Sciatic nerve (tissue), 2 donors: ENCODE results near the gene GNAZ. TPM values are rescaled to one million over a fixed set of nuclear protein-coding genes. Genes with fewer than 3 reads are reported as not detected.

ENCODE experiments used
- ATAC-seq: fragments of 200-7000 bp; cut with Tn5 transposase; one replicate; pipeline ENCODE4 v1.9.1; 2020; ENCODE audit warnings: mild to moderate bottlenecking, moderate library complexity
- DNase-seq: peaks from one replicate; pipeline ENCODE4 v3.0.0-alpha.2; 2020; ENCODE audit warnings: low spot score
- intact Hi-C: fragments of 100-400 bp; cut with DNase I; formaldehyde crosslinking; loops from one replicate; pipeline ENCODE4 v1.14.2; 2022
- total RNA-seq: library from RNA; stranded (reverse); fragmentation: NEBNext Ultra II Directional; extraction: Animal tissue kit (Norgen Biotek cat#: 25700); gene quantifications from one replicate; pipeline ENCODE4 v1.2.1, GENCODE V29; 2021
- donor health status: DM: no; HTN: no; CAD: no.
- donor health status: DM: no; HTN: no; CAD: no.

The GNAZ gene
- total RNA-seq, 1 donor from 2014 or later, result 22.8 TPM

DNA sequence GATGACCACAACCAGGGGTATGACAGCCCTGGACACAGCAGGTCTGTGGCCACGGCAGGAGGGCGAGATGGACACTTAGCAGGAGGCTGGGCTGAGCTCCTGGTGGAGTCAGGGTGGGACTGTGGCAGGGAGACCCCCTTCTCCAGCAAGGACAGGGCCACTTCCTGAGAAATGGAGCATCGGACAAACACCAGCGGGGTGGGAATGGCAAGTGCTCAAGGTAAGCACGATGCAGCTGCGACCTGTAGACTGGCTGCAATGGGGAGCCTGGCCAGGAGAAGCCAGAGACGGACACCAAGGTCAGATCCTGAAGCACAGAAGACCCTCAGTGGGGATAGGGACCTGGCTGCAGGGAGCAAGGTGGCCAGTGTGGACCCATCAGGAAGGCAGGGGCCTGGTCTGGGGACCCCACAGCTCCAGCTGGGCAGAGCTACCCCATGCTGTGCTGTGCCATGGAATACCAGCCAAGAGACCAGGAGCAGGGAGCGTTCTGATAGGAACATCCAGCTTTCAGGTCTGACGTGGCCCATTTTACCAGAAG, 42.2 kb downstream of the GNAZ start:
- intact Hi-C loops, result no loop called here
- ATAC-seq (no peak), DNase-seq (no peak)

DNA sequence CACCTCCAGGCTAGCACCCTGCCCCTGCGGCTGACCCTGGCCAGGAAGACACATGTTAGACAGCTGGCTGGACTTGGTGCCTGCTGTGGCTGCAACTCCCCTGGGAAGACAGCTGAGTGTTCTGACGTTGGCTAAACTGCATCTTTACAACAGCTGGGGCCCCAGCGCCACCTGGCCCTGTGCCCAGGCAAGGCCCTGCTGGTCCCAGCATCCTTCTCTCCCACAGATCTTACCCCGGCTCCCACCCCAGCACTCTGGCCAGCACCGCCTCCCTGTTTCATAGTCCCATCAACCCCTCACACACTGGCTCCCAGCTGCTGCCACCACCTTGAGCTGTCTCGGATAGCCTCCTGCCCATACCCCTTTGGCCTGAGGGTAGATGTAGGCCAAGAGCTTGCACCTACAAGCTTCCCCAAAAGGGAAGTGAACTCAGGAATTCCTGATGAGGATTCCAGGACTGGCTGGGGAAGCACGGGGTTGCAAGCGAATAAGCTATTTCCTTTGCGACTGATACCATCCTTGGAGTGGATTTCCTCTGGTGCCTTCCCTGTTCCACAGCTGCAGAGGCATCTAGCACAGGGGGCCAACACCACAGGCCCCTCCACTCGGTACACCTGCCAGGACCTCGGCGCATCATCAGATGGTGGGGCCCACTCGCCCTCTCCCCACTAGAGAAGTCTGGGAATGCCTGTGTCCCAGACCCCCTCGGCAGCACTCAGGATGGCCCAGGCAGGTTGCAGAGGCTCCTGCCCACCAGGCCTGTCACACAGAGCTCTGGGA, 42.9 kb downstream of the GNAZ start:
- intact Hi-C loops, result no loop called here
- DNase-seq (peak; percentile 70), ATAC-seq (peak; percentile 34)

GRCh38 chr22:23113847-23114720, 43.8 kb downstream of the GNAZ start:
- peak; percentile 58 for ATAC-seq
- intact Hi-C loops, result no loop called here

GRCh38 chr22:23114721-23115020, 44.4 kb downstream of the GNAZ start:
- no peak for ATAC-seq
- DNase-seq, result no peak
- intact Hi-C loops, result no loop called here

More at GRCh38 chr22:23113847-23114720, 43.8 kb downstream of the GNAZ start:
- no peak for DNase-seq

DNA sequence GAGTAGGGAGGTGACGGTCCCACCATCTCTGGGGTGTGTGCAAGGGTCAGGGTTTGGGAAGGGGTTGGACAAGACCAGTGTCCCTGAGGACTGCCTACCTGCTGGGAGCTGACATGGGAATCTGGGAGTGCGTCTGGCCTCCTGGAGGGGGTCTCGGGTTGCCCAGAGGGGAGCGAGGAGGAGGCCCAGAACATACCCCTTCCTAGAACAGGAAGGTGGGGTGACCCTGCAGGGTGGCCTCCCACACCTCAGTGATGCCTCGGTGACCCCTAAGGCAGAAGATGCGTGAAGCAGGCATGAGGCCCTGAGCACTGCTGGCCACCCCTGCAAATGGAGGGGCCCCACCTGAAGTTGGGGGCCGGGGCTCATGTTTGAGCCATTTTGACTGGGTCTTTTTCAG, 45.0 kb downstream of the GNAZ start:
- no peak for ATAC-seq

GRCh38 chr22:23115825-23116494, 45.6 kb downstream of the GNAZ start:
- ATAC-seq (no peak), DNase-seq (no peak)
- intact Hi-C loops, result no loop called here

More for the DNA sequence above, 45.0 kb downstream of the GNAZ start:
- intact Hi-C loops, result no loop called here
- no peak for DNase-seq

DNA sequence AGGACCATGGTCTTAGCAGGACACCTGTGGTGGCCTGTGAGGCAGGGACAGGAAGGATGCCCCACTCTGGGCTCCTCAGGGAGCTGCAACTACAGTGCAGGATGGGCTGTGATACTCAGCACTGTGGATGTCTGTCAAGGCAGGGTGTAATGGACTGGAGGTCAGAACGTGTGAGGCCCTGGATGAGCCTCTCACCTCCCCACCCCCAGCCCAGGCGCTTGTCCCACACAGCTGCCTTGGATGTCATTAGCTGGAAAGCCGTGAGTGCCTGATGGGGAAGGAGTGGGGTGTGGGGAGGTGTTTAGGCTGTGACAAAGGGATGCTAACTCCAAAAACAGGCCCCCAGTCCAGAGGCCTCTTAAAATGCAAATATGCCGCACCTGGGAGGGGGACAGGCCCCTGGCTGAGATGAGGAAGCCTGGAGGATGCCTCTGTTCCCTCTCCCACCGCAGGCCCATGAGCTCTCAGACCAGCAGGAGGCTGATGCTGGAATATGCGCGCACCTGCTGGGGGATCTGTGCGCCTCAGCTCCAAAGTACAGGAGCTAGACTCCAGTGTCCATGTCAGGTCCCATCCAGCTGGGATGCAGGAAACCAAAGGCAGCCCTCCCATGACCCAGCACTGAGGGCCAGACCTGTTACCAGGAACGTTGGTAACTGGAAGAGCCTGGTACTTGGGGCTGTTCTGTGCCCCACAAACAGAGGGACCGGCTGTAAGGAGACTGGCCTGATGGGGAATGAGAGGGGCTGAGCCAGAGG, 46.4 kb downstream of the GNAZ start:
- intact Hi-C loops, result no loop called here
- DNase-seq (no peak), ATAC-seq (no peak)

DNA sequence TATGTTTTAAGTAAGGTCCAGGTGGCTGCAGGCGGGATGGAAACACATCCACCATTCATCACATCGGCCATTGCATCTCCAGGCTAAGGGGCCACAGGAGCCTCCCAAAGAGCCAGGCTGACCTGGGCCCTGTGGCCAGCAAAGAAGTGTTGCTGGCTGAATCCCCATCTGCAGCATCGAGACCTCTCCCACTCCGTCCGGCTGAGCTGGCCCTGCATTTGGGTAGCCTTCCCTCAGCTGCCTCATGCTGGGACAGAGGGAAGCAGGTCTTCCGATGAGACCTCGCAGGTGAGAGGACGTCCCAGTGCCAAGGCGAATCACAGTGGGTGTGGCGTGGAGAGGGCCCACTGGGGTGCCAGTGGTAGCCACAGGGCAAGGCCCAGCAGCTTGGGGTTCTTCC, 47.0 kb downstream of the GNAZ start:
- ATAC-seq (no peak), DNase-seq (no peak)
- intact Hi-C loops, result no loop called here

GRCh38 chr22:23117891-23118646, 47.8 kb downstream of the GNAZ start:
- intact Hi-C loops, result no loop called here
- no peak for ATAC-seq
- no peak for DNase-seq

- no peak for ATAC-seq
- intact Hi-C loops, result no loop called here
- no peak for DNase-seq
Measured at GRCh38 chr22:23118647-23119493, 48.6 kb downstream of the GNAZ start.

DNA sequence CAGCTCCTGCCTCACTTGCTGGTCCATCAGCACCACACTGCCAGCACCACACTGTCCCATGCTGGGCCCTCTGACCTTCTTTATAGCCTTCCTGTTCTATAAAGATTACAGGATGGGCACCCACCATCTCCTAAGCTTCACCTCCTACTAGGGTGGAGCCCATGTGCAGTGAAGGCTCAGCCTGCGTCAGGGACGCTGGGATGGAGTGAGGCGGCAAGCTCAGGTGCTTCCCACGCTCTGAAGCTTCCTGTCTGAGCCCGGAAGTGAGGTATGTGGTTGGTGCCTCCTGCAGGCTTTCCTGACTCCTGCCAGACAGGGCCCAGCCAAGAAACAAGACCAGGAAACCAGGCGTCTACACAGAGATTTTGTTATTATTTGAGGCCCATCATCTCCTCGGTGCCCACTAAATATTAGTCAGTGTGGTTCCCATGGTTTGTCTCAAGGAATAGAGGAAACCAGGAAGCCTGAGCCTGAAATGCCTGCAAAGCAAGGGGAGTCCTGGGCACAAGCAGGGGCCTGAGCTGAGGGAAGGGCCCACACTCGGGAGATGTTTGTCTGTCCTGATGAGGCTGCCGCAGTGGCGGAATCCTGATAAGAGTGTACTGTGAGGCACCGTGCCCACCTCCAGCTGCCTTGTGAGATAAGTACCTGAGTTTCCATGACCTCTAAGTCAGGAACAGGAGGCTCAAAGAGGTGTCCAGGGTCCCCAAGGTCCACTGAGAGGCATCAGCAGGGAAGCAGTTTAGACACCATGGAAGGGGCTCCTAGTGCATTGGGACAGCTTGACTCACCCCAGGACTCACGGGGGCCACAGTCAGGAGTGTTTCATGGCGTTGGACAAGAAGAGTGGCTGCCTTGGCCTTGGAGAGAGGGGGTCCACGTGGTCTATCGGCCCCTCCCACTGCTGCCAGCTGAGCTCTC, 49.4 kb downstream of the GNAZ start:
- ATAC-seq, result no peak
- intact Hi-C loops, result no loop called here
- no peak for DNase-seq

GRCh38 chr22:23120415-23120899, 50.1 kb downstream of the GNAZ start:
- no peak for DNase-seq
- intact Hi-C loops, result no loop called here
- ATAC-seq, result no peak

- DNase-seq (no peak), ATAC-seq (no peak)
- intact Hi-C loops, result no loop called here
Measured at GRCh38 chr22:23121000-23121421, 50.7 kb downstream of the GNAZ start.

DNA sequence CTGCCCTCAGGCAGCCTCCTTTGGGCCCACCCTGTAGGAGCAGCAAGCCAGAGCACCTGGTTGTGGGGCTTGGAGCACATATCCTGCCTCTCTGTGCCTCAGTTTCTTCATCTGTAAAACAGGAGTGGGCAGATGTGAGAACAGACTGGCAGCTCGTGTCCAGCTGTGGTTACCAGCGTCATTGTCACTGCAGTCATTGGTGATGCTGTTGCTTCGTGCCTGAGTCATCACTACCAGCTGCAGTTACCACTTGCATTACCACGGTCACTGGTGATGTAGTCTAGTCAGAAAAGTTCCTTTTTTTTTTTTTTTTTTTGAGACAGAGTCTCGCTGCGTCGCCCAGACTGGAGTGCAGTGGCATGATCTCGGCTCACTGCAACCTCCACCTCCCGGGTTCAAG, 51.1 kb downstream of the GNAZ start:
- no peak for DNase-seq
- intact Hi-C loops, result no loop called here
- ATAC-seq, result no peak

DNA sequence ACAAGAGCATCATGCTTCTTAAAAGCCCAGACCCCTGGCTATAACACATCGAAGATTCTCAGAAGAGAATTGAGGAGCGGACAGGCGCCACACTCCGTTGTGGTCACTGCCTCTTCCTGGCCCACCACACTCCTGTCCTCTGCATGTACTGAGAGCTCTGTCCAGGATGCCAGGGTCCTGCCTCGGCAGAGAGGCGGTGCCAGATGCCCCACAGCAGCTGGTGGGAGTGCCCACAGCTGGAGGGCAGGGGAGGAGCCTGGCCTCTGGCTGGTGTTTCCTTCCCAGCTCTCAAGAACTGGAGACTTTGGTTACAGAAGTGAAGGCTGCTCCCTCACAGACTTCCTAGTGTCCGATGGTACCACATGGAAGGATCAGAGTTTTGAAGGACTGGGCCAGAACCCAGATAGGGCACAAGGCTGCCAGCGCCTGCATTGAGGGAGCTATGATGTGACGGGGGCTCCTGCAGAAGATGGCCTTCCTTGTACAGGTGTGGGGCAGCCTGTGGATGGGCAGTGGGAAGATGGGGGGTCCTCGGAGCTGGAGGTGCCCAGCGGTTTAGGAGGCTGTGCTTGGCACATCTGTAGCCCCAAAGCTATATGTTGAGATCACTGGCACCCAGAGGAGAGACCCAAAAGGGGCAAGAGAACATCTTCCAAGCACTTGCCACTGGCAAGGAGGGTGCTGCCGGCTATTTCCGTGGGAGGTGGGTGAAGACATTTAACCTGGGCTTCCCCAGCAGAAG, 52.1 kb downstream of the GNAZ start:
- intact Hi-C loops, result no loop called here
- DNase-seq, result no peak
- ATAC-seq, result no peak
